ENCODE results near the gene ZSCAN10.

Gene ZSCAN10

DNA sequence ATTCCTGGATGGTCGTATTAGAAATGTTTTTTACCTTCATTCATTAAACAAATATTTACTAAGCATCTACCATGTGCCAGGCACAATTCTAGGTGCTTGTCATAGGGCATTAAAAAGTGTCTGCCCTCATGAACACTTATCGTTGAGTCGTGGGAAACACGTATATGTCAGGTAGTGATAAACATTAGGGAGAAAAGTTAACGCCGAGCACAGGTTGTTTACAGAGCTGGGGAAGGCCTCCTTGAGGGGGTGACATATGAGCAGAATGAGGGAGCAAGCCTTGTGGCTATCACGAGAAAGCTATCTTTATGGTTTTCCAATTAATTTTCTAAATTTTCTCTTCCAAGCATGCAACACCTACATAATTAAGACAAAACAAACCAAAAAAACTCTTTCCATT lies 34.8 kb upstream of the ZSCAN10 start:
- no peak for DNase-seq

DNA sequence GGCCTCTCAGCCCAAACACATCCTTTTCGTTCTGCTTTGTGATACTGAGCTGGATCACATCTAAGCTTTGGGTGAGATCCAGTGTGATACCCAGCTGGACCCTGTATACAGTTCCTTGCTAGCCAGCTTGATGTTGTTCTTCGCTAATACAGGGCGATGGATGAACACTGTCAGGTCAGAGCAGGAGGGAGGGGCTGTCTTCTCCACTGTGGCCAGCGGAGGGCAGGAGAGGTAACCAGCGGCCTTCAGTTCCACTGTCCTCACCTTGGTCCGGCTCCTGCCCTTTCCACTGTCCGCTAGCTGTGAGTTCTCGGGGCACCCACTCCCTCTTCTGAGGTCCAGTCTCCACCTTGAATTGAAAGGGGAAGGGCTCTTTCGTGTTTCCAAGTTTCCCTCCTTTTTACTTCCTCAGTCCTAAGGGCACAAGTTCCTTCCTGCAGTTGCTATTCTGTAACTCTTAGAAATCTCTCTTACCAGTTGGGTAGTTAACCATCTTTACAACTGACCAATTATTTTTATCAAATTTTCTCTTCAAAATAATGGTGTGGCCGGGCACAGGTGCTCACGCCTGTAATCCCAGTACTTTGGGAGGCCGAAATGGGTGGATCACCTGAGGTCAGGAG lies 32.8 kb upstream of the ZSCAN10 start:
- no peak for DNase-seq

DNA sequence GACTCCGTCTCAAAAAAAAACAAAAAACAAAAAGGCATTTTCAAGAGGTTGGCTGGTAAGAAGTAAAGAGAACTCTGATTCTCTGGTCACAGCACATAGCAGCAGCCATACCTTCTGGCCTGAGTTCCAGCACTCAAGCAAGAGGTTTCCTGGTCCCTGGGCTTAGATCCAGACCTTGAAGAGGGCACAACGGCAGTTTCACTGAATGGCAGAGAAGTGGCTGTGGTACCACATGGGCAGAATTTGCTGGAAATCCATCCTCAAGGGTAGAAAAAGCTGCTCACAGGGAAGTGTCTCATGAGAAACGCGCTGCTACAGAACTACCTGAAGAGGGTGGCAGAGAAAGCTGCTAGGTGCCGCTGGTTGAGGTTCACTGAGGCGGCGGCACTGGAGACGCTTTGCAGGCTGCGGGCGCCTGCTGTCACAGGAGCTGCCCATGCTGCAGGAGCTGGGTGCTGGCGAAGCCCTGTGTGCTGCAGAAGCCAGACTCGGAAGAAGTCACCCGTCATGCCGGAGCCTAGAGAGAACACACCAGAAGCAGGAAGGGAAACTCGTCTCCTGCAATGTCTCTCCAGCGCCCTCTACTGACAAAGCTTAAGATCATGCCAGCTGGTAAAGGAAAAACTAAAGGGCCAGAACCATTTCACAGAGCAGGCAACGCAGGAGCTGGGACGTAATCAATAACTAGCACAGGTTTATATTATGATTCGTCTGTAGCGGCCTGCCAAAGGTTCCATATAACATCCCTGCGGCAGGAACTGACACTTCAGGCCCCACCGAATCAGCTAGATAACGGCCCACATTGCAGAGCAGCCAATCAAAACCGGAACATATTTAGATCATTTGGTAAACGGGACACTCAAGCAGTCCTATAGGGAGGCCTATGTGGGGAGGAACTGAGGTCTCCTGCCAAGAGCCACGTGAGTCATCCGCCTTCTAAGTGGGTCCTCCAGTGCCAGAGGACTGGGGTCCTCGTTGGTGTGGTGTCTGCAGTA lies 30.3 kb upstream of the ZSCAN10 start:
- DNase-seq = peak; percentile 66

DNA sequence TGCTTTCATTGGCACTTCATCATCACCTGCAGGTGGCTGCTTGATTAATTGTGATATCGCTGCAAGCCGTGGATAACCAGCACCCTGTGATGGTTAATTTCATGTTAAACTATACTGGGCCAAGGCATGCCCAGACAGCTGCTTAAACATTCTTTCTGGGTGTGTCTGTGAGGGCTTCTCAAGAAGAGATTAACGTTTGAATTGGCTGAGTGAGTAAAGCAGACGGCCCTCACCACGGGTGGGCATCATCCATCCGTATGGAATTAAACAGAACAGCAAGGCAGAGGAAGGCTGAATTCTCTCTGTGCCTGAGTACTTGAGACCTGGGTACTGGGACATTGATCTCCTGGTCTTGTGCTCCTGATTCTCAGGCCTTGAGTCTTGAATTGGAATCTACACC lies 28.7 kb upstream of the ZSCAN10 start:
- DNase-seq = no peak

DNA sequence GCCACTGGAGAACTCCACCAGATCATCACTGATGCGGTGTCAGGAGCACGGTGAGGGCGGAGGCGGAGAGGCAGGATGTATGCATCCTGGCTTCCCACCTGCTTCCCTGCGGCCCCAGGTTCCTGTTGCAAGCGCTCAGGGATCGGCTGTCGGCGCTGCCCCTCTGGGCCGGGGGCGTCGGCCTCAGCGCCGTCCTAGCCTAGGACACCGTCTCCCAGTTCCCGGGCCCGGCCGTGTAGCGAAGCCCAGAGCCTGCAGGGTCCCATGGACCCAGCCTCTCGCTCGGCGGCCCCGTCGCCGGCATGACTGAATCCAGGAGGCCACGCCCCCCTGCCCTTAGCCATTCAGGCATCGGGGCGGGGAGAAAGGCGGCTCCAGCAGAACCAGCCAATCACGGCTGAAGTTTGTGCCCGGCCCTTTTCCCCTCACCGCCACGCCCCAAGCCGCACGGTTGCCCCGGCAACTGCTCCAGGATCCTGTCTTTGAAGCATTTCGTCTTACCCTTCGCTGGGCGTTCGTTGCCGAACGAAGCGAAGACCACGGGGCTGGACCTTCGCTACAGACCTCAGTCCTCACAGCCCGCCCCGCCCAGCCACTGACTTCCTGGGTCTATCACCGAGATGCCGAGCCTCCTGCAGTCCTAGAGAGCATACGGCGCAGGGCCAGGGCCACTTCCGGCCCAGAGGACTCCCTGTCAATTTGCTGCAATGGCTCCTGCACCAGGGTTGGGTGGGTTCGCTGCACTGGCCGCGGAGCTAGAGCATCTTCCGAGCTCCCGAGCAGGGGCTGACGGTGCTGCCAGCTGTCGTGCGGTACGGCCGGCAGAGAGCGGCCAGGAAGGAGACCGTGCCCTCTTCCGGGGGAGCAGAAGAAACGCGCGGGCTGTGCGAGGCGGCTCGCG lies 25.1 kb upstream of the ZSCAN10 start:
- DNase-seq = peak; percentile 96

DNA sequence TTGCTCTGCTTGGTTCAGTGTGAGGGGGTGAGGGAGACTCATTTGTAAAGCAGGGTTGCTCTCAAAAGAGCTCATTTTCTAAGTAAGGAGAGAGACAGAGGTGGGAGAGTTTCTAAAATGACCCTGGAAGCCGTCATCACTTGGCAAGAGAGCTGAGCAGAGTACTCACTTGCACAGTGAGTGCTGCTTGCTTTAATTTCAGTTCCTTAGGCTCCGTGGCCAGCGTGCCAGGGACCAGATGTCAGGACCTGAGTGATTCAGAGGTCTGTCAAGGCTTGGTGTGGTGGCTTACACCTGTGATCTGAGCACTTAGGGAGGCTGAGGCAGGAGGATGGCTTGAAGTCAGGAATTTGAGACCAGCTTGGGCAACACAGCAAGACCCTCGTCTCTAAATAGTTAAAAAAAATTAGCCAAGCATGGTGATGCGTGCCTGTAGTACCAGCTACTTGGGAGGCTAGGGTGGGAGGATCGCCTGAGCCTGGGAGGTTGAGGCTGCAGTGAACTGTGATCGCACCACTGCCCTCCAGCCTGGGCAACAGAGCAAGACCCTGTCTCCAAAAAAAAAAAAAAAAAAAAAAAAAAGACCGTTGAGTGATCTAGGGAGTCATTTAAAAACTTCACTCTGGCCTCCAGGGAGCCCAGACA lies 24.0 kb upstream of the ZSCAN10 start:
- no peak for DNase-seq

DNA sequence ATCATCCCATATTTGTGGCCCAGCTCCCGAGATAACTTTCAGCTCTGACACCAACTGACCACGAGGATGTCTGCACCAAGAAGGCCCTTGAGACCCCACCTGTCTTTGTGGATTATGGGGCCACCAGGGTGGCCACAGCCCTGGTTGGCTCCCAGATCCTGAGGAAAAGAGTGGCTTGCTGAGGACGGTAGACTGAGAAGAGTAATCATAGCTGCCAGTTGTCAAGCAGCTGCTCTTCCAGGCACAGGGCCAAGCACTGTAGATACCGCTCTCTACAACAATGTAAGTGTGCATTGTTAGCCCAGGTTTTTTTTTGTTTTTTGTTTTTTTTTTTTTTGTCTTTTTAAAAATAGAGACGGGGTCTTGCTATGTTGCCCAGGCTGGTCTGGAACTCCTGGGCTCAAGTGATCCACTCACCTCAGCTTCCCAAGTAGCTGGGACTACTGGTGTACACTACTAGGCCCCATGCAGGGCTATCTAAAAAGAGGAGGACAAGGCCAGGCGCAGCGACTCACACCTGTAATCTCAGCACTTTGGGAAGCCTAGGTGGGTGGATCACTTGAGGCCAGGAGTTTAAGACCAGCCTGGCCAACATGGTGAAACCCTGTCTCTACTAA lies 22.9 kb upstream of the ZSCAN10 start:
- peak; percentile 47 for DNase-seq

DNA sequence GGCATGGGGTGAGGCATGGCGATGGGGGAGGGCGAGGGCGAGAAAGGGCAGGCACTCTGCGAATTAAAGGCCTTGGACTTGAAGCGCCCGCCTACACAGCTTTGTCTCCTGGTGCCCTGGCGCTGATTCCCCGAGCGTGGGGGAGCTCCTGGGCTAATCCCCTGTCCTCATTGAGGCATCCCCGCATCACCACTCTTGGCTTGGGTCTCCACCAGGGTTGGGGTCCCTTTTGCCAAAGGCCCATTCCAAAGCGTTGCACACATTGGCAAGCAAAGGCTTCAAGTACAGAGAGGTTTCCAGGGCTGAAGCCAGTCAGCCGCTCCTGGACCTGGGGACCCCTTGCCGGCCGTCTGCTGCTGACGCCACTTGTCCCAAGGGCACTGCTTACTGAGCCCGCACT lies 21.3 kb upstream of the ZSCAN10 start:
- DNase-seq = no peak

DNA sequence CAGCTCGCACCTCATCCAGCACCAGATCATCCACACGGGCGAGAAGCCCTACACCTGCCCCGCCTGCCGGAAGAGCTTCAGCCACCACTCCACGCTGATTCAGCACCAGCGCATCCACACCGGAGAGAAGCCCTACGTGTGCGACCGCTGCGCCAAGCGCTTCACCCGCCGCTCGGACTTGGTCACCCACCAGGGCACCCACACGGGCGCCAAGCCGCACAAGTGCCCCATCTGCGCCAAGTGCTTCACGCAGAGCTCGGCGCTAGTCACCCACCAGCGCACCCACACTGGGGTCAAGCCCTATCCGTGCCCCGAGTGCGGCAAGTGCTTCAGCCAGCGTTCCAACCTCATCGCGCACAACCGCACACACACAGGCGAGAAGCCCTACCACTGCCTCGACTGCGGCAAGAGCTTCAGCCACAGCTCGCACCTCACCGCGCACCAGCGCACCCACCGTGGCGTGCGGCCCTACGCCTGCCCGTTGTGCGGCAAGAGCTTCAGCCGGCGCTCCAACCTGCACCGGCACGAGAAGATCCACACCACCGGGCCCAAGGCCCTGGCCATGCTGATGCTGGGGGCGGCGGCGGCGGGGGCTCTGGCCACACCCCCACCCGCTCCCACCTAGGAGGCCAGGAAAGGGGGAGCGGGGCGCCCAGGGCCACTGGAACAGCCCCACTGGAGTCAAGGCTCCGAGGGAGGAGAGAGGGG lies 20.8 kb upstream of the ZSCAN10 start:
- DNase-seq = no peak

DNA sequence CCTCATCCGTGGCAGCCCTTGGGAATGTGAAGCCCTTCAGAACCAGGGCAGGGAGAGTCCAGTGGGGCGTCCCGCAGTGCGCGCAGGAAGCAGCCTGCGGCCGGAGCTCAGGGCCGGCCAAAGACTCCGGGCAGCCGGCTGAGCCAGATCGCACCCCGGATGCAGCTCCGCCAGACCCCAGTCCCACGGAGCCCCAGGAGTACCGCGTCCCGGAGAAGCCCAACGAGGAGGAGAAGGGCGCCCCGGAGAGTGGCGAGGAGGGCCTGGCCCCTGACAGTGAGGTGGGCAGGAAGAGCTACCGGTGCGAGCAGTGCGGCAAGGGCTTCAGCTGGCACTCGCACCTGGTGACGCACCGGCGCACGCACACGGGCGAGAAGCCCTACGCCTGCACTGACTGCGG lies 20.2 kb upstream of the ZSCAN10 start:
- DNase-seq = no peak

DNA sequence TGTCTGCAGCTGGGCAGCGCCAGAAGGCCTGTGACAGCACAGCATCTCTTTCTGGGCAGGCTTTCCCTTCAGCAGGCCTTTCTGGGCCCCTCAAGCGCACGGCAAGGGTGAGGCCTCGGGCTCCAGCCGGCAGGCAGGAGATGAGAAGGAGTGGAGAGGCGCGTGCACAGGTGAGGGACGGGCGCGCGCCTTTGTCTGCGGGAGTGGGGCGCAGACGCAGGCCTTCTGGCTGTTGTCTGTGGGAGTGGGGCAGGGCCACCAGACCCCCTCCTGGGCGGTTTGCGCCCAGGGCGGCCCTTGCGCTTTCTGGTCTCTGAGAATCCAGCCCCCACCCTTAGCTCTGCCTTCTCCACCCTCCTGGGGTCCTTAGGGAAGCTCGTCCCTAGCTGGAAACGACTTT lies 19.8 kb upstream of the ZSCAN10 start:
- no peak for DNase-seq

DNA sequence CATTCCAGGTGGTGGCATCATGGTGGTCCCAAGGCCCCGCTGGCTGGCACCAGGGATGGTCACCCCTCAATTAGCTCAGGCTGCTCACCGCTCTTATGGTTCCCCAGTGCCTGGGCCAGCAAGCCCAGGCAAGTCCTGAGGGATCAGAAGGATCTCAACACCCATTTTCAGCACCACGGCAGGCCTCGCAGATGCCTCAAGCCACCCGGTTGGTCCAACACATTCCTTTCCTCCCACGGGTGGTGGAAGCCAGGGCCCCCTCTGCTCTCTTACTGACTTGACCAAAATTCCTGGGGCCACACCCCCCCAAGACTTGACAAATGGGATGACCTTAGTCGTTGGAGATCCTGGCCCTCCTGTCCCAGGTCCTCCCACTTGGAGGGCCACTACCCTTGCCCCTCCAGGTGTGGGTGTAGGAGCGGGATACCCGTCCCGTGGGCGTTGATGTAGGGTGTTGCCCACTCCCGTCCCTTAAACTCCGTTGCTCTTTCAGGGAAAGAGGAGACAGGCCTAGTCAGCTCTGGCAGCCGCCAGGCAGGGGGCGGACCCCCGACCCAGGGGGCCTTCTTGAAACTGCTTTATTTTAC lies 19.2 kb upstream of the ZSCAN10 start:
- DNase-seq = no peak

DNA sequence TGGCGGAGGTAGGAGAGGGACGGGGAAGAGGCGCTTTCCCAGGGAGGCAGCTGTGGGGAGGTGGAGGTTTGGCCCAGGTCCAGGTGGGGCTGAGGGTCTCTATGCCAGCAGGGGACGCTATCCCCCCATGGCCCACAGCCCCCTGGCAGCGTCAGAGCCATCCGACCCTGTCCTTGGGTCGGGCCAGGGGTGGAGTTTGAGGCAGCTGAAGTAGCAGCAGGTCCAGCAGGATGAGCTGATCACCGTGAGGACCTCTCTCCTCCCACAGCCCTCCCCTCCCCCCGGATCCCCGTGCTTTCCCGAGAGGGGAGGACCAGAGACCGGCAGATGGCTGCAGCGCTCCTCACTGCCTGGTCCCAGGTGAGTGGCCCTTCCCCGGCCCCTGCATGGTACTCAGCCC lies 16.5 kb upstream of the ZSCAN10 start:
- DNase-seq = no peak

DNA sequence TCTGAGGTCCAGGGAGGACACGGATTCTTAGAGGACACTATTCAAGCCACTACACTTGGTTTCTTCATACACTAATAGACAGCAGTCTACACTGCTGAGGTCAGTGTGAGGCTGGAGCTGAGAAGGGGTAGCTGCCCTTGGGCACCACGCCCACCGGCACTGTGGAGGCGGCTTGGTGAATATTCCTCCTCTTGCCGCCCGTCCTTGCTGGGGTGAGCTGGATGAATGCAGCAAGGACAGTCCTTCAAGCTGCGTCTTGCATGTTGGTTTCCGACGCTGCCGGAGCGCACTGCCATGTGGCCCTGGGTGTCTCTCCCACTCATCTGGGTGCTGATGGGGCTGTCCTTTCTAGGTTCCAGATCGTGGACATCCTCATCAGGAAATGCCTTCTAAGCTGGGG lies 15.9 kb upstream of the ZSCAN10 start:
- DNase-seq = no peak

DNA sequence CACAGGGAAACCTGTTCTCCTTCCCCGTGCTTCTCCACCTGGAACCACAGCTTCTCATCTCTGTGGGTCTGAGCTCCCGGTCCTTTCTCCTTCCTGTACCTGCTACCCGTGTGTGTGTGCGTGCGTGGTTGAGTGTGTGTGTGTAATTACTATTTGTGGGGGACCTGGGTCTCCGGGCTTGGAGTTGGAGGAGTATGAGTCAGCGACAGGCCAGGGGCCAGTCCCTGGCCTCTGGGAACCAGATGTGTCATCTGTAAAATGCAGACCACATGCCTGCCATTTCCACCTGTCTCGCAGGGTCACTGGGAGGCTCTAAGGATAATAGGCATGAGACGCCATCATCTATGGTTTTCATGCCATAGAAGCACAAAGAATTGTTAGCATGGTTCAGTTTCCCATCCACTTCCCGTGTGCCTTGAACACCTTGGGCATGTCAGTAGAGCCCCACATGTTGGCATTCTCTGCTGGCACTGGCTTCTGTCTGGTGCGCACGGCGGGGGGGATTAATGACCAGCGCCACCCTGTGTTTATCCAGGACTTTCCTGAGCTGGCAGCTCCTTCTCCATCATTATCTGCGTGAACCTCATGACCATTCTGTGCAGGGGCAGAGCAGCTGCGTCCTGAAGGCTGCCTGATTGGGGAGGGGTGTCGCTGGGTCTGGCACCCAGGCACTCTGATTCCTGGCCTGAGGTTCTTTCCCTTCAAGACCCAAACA lies 14.8 kb upstream of the ZSCAN10 start:
- no peak for DNase-seq

DNA sequence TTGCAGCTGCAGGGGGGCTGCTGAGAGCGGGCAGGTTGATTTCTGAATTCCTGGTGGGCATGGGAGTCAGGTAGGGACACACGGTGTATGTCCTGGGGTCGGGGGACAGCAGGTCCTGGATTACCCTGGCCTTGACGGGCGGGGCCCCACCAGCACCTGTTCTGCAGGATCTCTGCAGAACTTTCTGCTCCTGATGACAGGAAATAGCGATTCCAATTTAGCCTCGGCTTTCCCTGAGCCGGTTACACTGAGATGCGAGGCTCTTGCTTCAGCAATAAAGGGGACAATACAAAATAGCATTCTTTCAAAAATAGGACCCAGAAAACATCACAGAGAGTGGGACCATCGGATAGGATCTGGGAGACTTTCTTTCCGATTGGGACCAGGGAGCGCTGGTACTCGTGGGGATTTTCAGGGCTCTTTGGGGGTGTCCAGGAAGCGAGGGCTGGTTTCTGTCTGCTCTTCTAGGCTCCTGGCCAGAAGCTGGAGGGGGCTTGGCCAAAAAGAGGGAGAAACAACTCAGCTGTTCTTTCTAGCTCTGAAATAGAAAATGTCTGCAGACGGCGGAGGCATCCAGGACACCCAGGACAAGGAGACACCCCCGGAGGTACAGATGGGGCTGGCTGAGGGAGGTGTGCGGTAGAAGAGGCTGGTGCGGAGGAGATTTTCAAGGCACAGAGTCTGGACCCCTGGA lies 13.9 kb upstream of the ZSCAN10 start:
- no peak for DNase-seq

DNA sequence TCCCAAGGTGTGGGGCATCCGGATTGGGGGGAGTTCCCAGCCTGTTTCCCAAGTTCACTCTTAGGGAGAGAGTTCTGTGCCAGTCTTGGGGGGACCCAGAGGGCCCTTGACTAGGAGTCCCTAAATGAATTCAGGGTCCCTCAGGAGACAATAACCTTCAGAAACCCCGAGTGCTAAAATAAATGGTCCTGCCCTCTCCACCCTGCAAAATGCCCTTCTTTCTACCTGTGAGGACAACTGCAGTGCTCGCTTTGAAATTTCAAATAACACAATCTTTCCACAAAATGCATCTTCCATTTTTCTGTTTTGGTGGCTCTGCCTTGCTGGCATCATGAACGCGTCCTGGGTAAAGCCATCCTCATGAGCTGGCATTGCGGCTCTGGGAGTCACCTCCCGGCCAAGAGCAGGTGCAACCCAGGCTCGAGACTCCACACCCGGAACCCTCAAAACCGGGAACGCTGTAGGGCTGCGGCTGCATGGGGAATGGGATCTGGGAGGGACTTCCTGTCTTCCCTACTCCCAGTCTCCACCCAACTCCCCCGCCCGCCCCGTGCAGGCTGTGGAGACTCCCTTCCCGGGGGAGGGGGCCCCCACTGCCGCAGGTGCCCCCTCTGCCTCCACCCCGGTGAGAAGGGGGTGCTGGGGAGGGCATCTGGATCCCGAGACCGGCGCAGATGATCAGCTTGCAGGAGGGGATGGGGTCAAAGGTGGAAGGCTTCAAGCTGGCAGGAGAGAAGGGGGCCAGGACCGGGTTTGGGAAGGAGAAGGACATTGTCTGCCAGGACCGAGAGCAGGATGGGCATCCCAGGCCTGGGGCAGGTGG lies 13.2 kb upstream of the ZSCAN10 start, which contains the start of gene ZNF205:
Gene ZNF205 (plus strand): TSS at position 529 of the 823 bp plus-strand sequence. CDS start 845 bp downstream, outside the sequence.
- peak; percentile 83 for DNase-seq

DNA sequence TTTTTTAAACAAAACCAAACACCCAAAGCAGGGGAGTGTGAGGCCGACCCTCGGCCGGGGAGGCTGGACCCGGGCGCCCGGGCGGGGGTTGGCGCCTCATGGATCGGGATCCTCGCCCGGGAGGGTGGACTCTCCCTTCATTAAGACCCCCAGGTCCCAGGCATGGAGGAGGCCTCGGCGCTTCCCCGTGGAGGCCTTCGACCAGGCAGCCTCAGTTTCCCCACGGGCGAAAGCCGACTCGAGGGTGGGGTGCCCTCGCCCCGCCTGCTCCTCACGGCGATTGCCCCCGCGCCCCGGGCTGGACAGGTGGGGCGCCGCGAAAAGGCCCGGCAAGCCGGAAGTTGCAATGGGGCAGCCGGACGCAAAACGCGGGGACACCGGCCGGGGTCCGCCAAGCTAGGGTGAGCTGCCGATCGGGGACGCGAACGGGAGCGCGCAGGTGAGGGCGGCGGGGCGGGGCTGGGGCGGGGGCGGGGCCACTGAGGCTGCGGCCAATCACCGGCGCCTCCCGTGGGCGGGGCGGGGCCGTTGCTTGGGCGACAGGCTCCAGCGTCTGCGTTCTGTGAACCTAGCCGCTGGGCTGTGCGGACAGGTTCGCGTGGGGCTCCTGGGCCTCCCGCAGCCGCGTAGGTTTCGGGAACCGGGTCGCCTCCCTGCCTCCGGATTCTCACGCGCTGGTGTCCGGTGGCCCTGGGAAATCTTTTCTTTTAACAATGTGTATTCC lies 7.3 kb upstream of the ZSCAN10 start:
- DNase-seq = peak; percentile 92
